OCI-LY7 (cell line): ENCODE results near the gene SRGAP3. TPM values are rescaled to one million over a fixed set of nuclear protein-coding genes. Genes with fewer than 3 reads are reported as not detected.

Experiments
- BruUV-seq: library from RNA; stranded (reverse); fragments of 400-500 nt; replicated peaks from 2 replicates; lab custom pipeline; 2021; lab: Mats Ljungman, UMichigan
- CTCF ChIA-PET: fragments of 300-600 bp; sonication (Branson Sonifier 250); formaldehyde crosslinking; loops from one replicate; lab custom pipeline; 2022; ENCODE audit warnings: antibody characterized with exemption; ENCODE audit not compliant: unreplicated experiment; lab: Charles Lee
- POLR2A ChIA-PET: fragments of 300-600 bp; sonication (Branson Sonifier 250); formaldehyde crosslinking; loops from one replicate; lab custom pipeline; 2022; ENCODE audit warnings: antibody characterized with exemption; lab: Charles Lee
- DNase-seq: peaks from one replicate; pipeline ENCODE4 v3.0.0-alpha.2; 2015; ENCODE audit warnings: low spot score
- H2AFZ ChIP-seq: fragments of 200-600 bp; sonication (generic), shearing (Covaris generic); 2 replicates; pipeline ENCODE4 v1.6.1; 2014; ENCODE audit warnings: mild to moderate bottlenecking, antibody characterized with exemption, low read length, moderate library complexity
- H3K27ac ChIP-seq: fragments of 200-600 bp; sonication (generic); 2 replicates; pipeline ENCODE4 v1.5.1; 2014; ENCODE audit warnings: mixed run types, low read depth, mild to moderate bottlenecking, moderate library complexity, low read length, inconsistent platforms; ENCODE audit not compliant: poor library complexity, severe bottlenecking
- H3K36me3 ChIP-seq: fragments of 200-600 bp; sonication (generic); 2 replicates; pipeline ENCODE4 v1.6.1; 2014; ENCODE audit warnings: mild to moderate bottlenecking, antibody characterized with exemption, low read length, moderate library complexity, mixed read lengths; ENCODE audit not compliant: insufficient read depth
- H3K4me1 ChIP-seq: fragments of 200-600 bp; sonication (generic); 2 replicates; pipeline ENCODE4 v1.5.1; 2014; ENCODE audit warnings: mild to moderate bottlenecking, low read length; ENCODE audit not compliant: insufficient read depth, poor library complexity, severe bottlenecking
- H3K4me2 ChIP-seq: fragments of 200-600 bp; sonication (generic); 2 replicates; pipeline ENCODE4 v1.6.1; 2014; ENCODE audit warnings: mild to moderate bottlenecking, low read length
- H3K4me3 ChIP-seq: fragments of 200-600 bp; sonication (generic); 2 replicates; pipeline ENCODE4 v1.5.1; 2014; ENCODE audit warnings: mild to moderate bottlenecking, low read depth, low read length; ENCODE audit not compliant: poor library complexity, severe bottlenecking
- H3K79me2 ChIP-seq: fragments of 200-600 bp; sonication (generic); 2 replicates; pipeline ENCODE4 v1.6.1; 2016; ENCODE audit warnings: low read depth, mild to moderate bottlenecking, low read length, moderate library complexity, mixed read lengths; ENCODE audit not compliant: insufficient read depth
- H3K9me2 ChIP-seq: fragments of 200-600 bp; sonication (generic); 2 replicates; pipeline ENCODE4 v1.6.1; 2016; ENCODE audit warnings: mild to moderate bottlenecking, low read length, mixed read lengths; ENCODE audit not compliant: insufficient read depth
- H3K9me3 ChIP-seq: fragments of 200-600 bp; sonication (generic); 2 replicates; pipeline ENCODE4 v1.6.1; 2014; ENCODE audit warnings: mild to moderate bottlenecking, mixed run types, low read length, mixed read lengths
- H4K20me1 ChIP-seq: fragments of 200-600 bp; sonication (generic); 2 replicates; pipeline ENCODE4 v1.6.1; 2014; ENCODE audit warnings: mild to moderate bottlenecking, antibody characterized with exemption, low read length, moderate library complexity, mixed read lengths; ENCODE audit not compliant: insufficient read depth
- EZH2phosphoT487 ChIP-seq: fragments of 200-600 bp; sonication (generic); IDR thresholded peaks from 2 replicates; pipeline ENCODE4 v1.6.1; 2018; ENCODE audit warnings: low read depth, borderline replicate concordance, mild to moderate bottlenecking, mixed run types, antibody characterized with exemption, low read length, moderate library complexity, mixed read lengths
- intact Hi-C: fragments of 100-400 bp; cut with micrococcal nuclease; formaldehyde crosslinking; loops from one replicate; pipeline ENCODE4 v1.10.0; 2022; ENCODE audit not compliant: unreplicated experiment
- total RNA-seq, 2 experiments: library from RNA; depleted of rRNA in 1 of 2; stranded (reverse); fragments of >200 nt in 1 of 2; shearing (Covaris generic) in 1 of 2; gene quantifications; 2 replicates each; pipeline ENCODE4 v1.2.3, GENCODE V29; 2014 to 2022
- TF ChIP-seq, protein P1 (sequence below): fragments of 200-600 bp; sonication (generic); conservative IDR thresholded peaks from 2 replicates; pipeline ENCODE4 v1.5.1; 2014; ENCODE audit warnings: mild to moderate bottlenecking, antibody characterized with exemption, low read length, moderate library complexity, mixed read lengths

SRGAP3 gene
- total RNA-seq, 2 experiments from 2014 or later = 1.5 to 1.7 TPM

DNA sequence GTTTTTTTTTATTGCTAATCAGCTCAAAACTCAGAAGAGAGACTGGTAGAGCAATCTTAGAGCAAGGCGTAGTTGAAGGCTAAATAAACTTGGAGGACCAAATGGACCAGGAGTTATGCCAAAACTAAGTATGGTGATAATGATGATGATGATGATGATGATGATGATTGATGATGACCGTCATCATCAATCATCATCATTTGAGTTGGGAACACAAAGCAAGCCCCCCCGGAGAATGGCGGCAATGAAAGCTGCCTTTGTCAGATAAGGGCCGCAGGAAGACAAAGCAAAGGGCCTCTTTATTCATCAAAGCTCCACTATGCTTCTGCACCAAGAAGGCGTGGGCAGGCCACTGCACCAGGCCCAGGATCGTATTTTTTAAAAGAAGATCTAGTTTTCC, 204.1 kb downstream of the SRGAP3 start:
- no peaks in the 10 kb centered on the region for H3K36me3 ChIP-seq
- H3K4me1 ChIP-seq = no peaks in the 10 kb centered on the region
- H3K4me2 ChIP-seq = no peak overlapping the region
- H4K20me1 ChIP-seq = no peaks in the 10 kb centered on the region
- intact Hi-C loops = no loop called here
- H3K4me3 ChIP-seq = no peak overlapping the region
- TF ChIP-seq EZH2phosphoT487 = no peak
- TF ChIP-seq, protein P1, sequence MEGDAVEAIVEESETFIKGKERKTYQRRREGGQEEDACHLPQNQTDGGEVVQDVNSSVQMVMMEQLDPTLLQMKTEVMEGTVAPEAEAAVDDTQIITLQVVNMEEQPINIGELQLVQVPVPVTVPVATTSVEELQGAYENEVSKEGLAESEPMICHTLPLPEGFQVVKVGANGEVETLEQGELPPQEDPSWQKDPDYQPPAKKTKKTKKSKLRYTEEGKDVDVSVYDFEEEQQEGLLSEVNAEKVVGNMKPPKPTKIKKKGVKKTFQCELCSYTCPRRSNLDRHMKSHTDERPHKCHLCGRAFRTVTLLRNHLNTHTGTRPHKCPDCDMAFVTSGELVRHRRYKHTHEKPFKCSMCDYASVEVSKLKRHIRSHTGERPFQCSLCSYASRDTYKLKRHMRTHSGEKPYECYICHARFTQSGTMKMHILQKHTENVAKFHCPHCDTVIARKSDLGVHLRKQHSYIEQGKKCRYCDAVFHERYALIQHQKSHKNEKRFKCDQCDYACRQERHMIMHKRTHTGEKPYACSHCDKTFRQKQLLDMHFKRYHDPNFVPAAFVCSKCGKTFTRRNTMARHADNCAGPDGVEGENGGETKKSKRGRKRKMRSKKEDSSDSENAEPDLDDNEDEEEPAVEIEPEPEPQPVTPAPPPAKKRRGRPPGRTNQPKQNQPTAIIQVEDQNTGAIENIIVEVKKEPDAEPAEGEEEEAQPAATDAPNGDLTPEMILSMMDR = no peak
- H3K79me2 ChIP-seq = no peaks in the 10 kb centered on the region
- POLR2A ChIA-PET = interaction anchor here (0.5 kb wide), 1 partner anchor 193 kb away, joined by 3 read pairs; no protein-coding TSS in a partner anchor
- no peak overlapping the region for H3K27ac ChIP-seq
- H2AFZ ChIP-seq = no peak overlapping the region
- no peak for DNase-seq
- no peaks in the 10 kb centered on the region for H3K9me2 ChIP-seq
- CTCF ChIA-PET = no interaction called here
- H3K9me3 ChIP-seq = no peaks in the 10 kb centered on the region
- BruUV-seq = no TSS peak

DNA sequence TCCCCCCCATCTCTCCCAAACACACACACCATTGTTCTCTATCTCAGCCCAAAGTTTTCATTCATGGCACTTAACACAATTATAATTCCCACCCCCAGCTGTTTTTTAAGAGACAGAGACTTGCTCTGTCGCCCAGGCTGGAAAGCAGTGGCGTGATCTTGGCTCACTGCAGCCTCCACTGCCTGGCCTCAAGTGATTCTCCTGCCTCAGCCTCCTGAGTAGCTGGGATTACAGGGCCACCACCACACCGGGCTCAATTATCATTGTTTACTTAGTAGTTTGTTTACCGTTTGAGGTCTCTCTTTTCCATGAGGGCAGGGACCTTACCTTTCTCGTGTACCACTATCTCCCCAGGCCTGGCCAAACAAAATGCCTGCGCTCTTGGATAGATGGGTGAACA, 206.4 kb downstream of the SRGAP3 start:
- Histone ChIP-seq H3K4me3 (no peak overlapping the region), H3K27ac (no peak overlapping the region), H3K36me3 (no peaks in the 10 kb centered on the region), H3K79me2 (no peaks in the 10 kb centered on the region), H3K4me1 (no peaks in the 10 kb centered on the region), H3K4me2 (no peak overlapping the region), H4K20me1 (no peaks in the 10 kb centered on the region), H3K9me2 (no peaks in the 10 kb centered on the region), H2AFZ (no peak overlapping the region), H3K9me3 (no peaks in the 10 kb centered on the region)
- intact Hi-C loops = no loop called here
- CTCF ChIA-PET = no interaction called here
- DNase-seq = no peak
- TF ChIP-seq EZH2phosphoT487 = no peak
- TF ChIP-seq, protein P1 = no peak
- POLR2A ChIA-PET = interaction anchor here (0.6 kb wide), 1 partner anchor 550 kb away, joined by 4 read pairs; no protein-coding TSS in a partner anchor
- BruUV-seq = no TSS peak

DNA sequence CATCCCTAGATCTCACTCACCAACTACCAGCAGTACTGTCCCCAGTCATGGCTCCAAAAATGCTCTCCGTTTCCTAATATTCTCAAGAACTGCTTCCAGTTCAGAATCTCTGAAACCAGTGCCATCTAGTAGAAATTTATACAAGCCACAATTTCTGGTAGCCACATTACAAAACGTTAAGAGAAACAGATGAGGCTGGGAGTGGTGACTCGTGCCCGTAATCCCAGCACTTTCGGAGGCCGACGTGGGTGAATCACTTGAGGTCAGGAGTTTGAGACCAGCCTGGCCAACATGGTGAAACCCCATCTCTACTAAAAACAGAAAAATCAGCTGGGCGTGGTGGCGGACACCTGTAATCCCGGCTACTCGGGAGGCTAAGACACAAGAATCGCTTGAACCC, 207.8 kb downstream of the SRGAP3 start:
- H3K36me3 ChIP-seq = no peaks in the 10 kb centered on the region
- H3K27ac ChIP-seq = no peak overlapping the region
- CTCF ChIA-PET = no interaction called here
- no peak for DNase-seq
- no peaks in the 10 kb centered on the region for H4K20me1 ChIP-seq
- no peak overlapping the region for H3K4me2 ChIP-seq
- no peaks in the 10 kb centered on the region for H3K79me2 ChIP-seq
- no peak overlapping the region for H2AFZ ChIP-seq
- BruUV-seq = no TSS peak
- intact Hi-C loops = no loop called here
- POLR2A ChIA-PET = interaction anchor here (1.0 kb wide), 1 partner anchor 13 kb away, joined by 3 read pairs; no protein-coding TSS in a partner anchor
- H3K9me2 ChIP-seq = no peaks in the 10 kb centered on the region
- TF ChIP-seq, protein P1 = no peak
- no peak for TF ChIP-seq EZH2phosphoT487
- no peaks in the 10 kb centered on the region for H3K4me1 ChIP-seq
- H3K4me3 ChIP-seq = no peak overlapping the region
- H3K9me3 ChIP-seq = no peaks in the 10 kb centered on the region
